Heart right ventricle (tissue), 16 donors: ENCODE results near the gene CTSD. TPM values are rescaled to one million over a fixed set of nuclear protein-coding genes. Genes with fewer than 3 reads are reported as not detected.
A peak's percentile ranks its signal among the peaks of the same experiment; 100 is the strongest.
"Not testable (repeated sequence)": the region's sequence is repeated elsewhere in the genome, so short reads cannot be mapped to it uniquely, and the experiment has no call there.

ENCODE experiments used
- ATAC-seq, 8 donors: fragments of 200-7000 bp; cut with Tn5 transposase; one replicate each; pipeline ENCODE4 v1.9.1; 2020; ENCODE audit warnings: mild to moderate bottlenecking in 8 of 8, moderate library complexity in 8 of 8, moderate number of reproducible peaks in 1 of 8
- DNase-seq, 2 donors: peaks; one replicate each; pipeline ENCODE4 v3.0.0-alpha.2; 2020
- H3K27ac ChIP-seq, 10 donors: fragments of 200-600 bp; sonication (generic) in 2 of 10; one replicate each; pipeline versions ENCODE4 v1.5.0 to v1.8.0; 2020 to 2022; ENCODE audit warnings: mild to moderate bottlenecking in 3 of 10
- H3K27me3 ChIP-seq, 7 donors: fragments of 200-600 bp; one replicate each; pipeline ENCODE4 v1.8.0; 2021 to 2022; ENCODE audit warnings: mild to moderate bottlenecking in 2 of 7
- H3K36me3 ChIP-seq, 9 donors: fragments of 200-600 bp; sonication (generic) in 1 of 9; one replicate each; pipeline versions ENCODE4 v1.5.0 to v1.8.0; 2020 to 2022; ENCODE audit warnings: mild to moderate bottlenecking in 2 of 9
- H3K4me1 ChIP-seq, 9 donors: fragments of 200-600 bp; sonication (generic) in 1 of 9; one replicate each; pipeline versions ENCODE4 v1.5.0 to v1.8.0; 2020 to 2022; ENCODE audit warnings: mild to moderate bottlenecking in 4 of 9
- H3K4me3 ChIP-seq, 10 donors: fragments of 200-600 bp; sonication (generic) in 2 of 10; one replicate each; pipeline versions ENCODE4 v1.5.0 to v1.8.0; 2020 to 2022; ENCODE audit warnings: mild to moderate bottlenecking in 7 of 10, moderate library complexity in 2 of 10
- H3K9me3 ChIP-seq, 11 donors: fragments of 200-600 bp in 10 of 11; sonication (generic) in 2 of 11; one replicate each; pipeline versions ENCODE4 v1.5.0 to v1.8.0; 2013 to 2022; ENCODE audit warnings: mild to moderate bottlenecking in 2 of 11, control low read depth in 1 of 11, moderate library complexity in 1 of 11
- WGBS, 2 donors: extraction: QIAGEN DNeasy Blood & Tissue Kit; methylation state at CpG; one replicate each; pipeline ENCODE4 v1.1.7; 2013; ENCODE audit warnings: inconsistent platforms in 1 of 2; 5-methylcytosine and 5-hydroxymethylcytosine counted together
- intact Hi-C, 10 donors: fragments of 100-400 bp; cut with DNase I; formaldehyde crosslinking; loops; one replicate each; pipeline versions ENCODE4 v1.11.1 to v1.14.2; 2022
- polyA plus RNA-seq, 2 donors: library from polyadenylated mRNA; stranded (reverse); fragments of 200-250 nt; gene quantifications; one replicate each; pipeline ENCODE4 v1.2.3, GENCODE V29; 2013
- total RNA-seq, 10 donors: library from RNA; stranded (reverse); fragmentation: NEBNext Ultra II Directional in 3 of 10; extraction: Animal tissue kit (Norgen Biotek cat#: 25700) in 3 of 10; gene quantifications; one replicate each; pipeline versions ENCODE4 v1.2.1 to v1.2.4, GENCODE V29; 2021 to 2023
- TF ChIP-seq, protein P1 (sequence below), 9 donors: fragments of 200-600 bp; sonication (generic) in 2 of 9; IDR thresholded peaks; one replicate each; pipeline versions ENCODE4 v1.5.0 to v1.8.0; 2021 to 2022; ENCODE audit warnings: antibody characterized with exemption in 9 of 9, mild to moderate bottlenecking in 5 of 9, moderate library complexity in 1 of 9
- donor health status: Arrhythmogenic right ventricular cardiomyopathy.
- donor health status: ischemic (EF 13 %, LVEDD 7.1; RV severe dilation, severe dysfunction).
- donor health status: healthy with polysubstance abuse.
- donor health status: DM: no; HTN: yes; CAD: no.
- donor health status: DM: no; HTN: no; CAD: no.
- donor health status: ischemic (EF 25% LVEDD 6.9; RV normal size, moderate dysfunction).
- donor health status: ischemic (EF 25% LVEDD 5.7; RV mildly dilated, moderate dysfunction).
- donor health status: healthy.
- donor health status: DM: yes; HTN: yes; CAD: no.
- donor health status: Ischemic cardiomyopathy.
- donor health status: ischemic (EF 35%, LVEDD 5.7; RV mildly dilated, moderate dysfunction).
- donor health status: nonischemic (EF 11% LVEDD 7.7; RV severe dilation, severe dysfunction).
- donor health status: DM: yes; HTN: yes; CAD: no.
- donor health status: PGD.
- donor health status: ischemic (EF 29% LVEDD 5.4; RV normal size, mild dysfunction).
- donor health status: nonischemic (EF 23%, LVEDD 6.1; RV moderate dilation, normal function).

Gene CTSD
- total and polyA plus RNA-seq, 12 donors: 431 to 1,070 (median 786) TPM

DNA sequence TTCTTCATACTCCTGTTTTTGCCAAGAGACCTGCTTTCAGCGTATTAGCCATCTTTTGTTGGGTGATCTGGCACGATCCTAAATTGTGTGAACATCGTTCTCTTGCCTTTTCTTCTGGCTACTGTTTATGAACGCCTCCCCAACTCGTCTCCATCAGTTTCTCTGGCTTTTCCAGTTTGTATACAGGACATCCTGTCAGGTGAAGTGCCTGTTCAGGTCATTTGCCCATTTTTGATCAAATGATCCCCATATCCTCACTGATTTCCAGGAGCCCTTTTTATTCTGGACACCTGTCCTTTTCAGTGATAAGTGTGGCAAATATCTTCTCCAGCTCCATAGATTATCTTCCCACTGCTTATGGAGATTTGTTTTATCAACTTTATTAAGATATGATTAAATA, 48.5 kb upstream of the CTSD start:
- DNase-seq: no peak
- intact Hi-C loops: loop anchor here in 1 of 10 donors (5.0 kb wide), 1 partner anchor 115 kb away; the partner anchor contains the start of gene KRTAP5-6
- H3K4me1 ChIP-seq: peaks cover 0 to 11% (median 0%) of the 10 kb centered on the region in 9 donors
- H3K9me3 ChIP-seq: peaks cover 0 to 9% (median 0%) of the 10 kb centered on the region in 11 donors
- H3K4me3 ChIP-seq: no peak overlapping the region
- no peaks in the 10 kb centered on the region for H3K36me3 ChIP-seq
- 84 to 86% methylated on average over 5 of the region's 5 CpGs for WGBS, 2 donors
- TF ChIP-seq, protein P1, sequence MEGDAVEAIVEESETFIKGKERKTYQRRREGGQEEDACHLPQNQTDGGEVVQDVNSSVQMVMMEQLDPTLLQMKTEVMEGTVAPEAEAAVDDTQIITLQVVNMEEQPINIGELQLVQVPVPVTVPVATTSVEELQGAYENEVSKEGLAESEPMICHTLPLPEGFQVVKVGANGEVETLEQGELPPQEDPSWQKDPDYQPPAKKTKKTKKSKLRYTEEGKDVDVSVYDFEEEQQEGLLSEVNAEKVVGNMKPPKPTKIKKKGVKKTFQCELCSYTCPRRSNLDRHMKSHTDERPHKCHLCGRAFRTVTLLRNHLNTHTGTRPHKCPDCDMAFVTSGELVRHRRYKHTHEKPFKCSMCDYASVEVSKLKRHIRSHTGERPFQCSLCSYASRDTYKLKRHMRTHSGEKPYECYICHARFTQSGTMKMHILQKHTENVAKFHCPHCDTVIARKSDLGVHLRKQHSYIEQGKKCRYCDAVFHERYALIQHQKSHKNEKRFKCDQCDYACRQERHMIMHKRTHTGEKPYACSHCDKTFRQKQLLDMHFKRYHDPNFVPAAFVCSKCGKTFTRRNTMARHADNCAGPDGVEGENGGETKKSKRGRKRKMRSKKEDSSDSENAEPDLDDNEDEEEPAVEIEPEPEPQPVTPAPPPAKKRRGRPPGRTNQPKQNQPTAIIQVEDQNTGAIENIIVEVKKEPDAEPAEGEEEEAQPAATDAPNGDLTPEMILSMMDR (IDR thresholded peaks at IDR 0.05): no peak
- H3K27me3 ChIP-seq: peaks cover 0 to 73% (median 7%) of the 10 kb centered on the region in 7 donors
- ATAC-seq: no peak
- no peak overlapping the region for H3K27ac ChIP-seq

GRCh38 chr11:1810761-1811160, 47.0 kb upstream of the CTSD start:
- peaks cover 0 to 81% (median 10%) of the 10 kb centered on the region in 7 donors for H3K27me3 ChIP-seq
- 44 to 51% methylated on average over 10 of the region's 10 CpGs for WGBS, 2 donors
- DNase-seq (no peak), ATAC-seq (peak in 5 of 8 donors; percentile 17 to 75 (median 64))
- H3K36me3 ChIP-seq: no peaks in the 10 kb centered on the region
- peaks cover 0 to 8% (median 0%) of the 10 kb centered on the region in 11 donors for H3K9me3 ChIP-seq
- no peak overlapping the region for H3K27ac ChIP-seq
- no peak overlapping the region for H3K4me3 ChIP-seq
- TF ChIP-seq, protein P1 (IDR thresholded peaks at IDR 0.05): no peak
- intact Hi-C loops: loop anchor here in 1 of 10 donors (5.0 kb wide), 1 partner anchor 113 kb away; the partner anchor contains the start of gene KRTAP5-6
- peaks cover 0 to 11% (median 0%) of the 10 kb centered on the region in 9 donors for H3K4me1 ChIP-seq

GRCh38 chr11:1807264-1807995, 43.7 kb upstream of the CTSD start:
- H3K27ac ChIP-seq: no peak overlapping the region
- DNase-seq (no peak), ATAC-seq (no peak)
- H3K36me3 ChIP-seq: no peaks in the 10 kb centered on the region
- H3K9me3 ChIP-seq: peaks cover 0 to 6% (median 0%) of the 10 kb centered on the region in 11 donors
- no peak overlapping the region for H3K4me3 ChIP-seq
- intact Hi-C loops: no loop called here
- peaks cover 0 to 70% (median 17%) of the 10 kb centered on the region in 7 donors for H3K27me3 ChIP-seq
- H3K4me1 ChIP-seq: peaks cover 0 to 11% (median 0%) of the 10 kb centered on the region in 9 donors
- WGBS, 2 donors: 50% methylated on average over 14 of the region's 14 CpGs
- TF ChIP-seq, protein P1 (IDR thresholded peaks at IDR 0.05): no peak

DNA sequence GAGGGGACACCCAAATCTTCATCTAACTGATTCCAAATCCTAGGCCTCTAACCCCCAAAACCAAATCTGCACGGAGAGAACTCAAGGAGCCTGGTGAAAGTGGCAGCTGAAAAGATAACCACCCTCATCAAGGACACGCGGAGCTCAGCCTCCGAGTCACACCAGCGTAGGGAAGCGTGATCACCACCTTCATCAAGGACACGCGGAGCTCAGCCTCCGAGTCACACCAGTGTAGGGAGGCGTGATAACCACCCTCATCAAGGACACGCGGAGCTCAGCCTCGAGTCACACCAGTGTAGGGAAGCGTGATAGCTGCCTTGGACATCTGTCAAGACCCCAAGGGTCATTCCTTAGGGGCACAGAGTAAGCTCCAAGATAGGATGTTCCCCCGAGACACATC, 41.8 kb upstream of the CTSD start:
- 83 to 86% methylated on average over 15 of the region's 15 CpGs for WGBS, 2 donors
- intact Hi-C loops: no loop called here
- H3K4me3 ChIP-seq: no peak overlapping the region
- ATAC-seq (no peak), DNase-seq (no peak)
- peaks cover 0 to 58% (median 19%) of the 10 kb centered on the region in 7 donors for H3K27me3 ChIP-seq
- TF ChIP-seq, protein P1 (IDR thresholded peaks at IDR 0.05): no peak
- H3K27ac ChIP-seq: no peak overlapping the region
- H3K9me3 ChIP-seq: no peaks in the 10 kb centered on the region
- peaks cover 0 to 4% (median 0%) of the 10 kb centered on the region in 9 donors for H3K4me1 ChIP-seq
- H3K36me3 ChIP-seq: no peaks in the 10 kb centered on the region

DNA sequence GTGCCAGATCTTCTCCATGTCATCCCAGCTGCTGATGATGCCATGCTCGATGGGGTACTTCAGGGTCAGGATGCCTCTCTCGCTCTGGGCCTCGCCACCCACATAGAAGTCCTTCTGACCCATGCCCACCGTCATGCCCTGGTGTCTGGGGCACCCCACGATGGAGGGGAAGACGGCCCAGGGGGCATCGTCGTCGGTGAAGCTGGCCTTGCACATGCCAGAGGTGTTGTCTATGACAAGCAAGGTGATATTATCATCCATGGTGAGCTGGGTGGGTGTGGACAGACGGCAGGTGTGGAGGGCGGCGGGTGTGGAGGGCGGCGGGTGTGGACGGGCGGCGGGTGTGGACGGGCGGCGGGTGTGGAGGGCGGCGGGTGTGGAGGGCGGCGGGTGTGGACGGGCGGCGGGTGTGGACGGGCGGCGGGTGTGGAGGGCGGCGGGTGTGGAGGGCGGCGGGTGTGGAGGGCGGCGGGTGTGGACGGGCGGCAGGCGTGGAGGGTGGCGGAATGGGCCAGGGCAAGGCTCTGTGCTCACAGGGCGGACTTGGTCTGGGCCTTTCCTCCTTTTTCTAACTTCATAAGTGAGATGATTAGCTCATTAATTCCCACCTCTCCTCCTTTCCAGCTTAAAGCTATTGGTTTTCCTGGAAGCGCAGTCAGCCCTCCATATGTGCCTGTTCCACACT, 40.2 kb upstream of the CTSD start:
- peaks cover 0 to 45% (median 25%) of the 10 kb centered on the region in 7 donors for H3K27me3 ChIP-seq
- H3K36me3 ChIP-seq, H3K4me3 ChIP-seq, DNase-seq, H3K4me1 ChIP-seq, intact Hi-C loops, ATAC-seq, H3K27ac ChIP-seq, H3K9me3 ChIP-seq: not testable (repeated sequence)
- 93 to 99% methylated on average over 28 to 34 of the region's 42 CpGs for WGBS, 2 donors
